H1 (cell line): ENCODE results near the gene OTUD5. TPM values are rescaled to one million over a fixed set of nuclear protein-coding genes. Genes with fewer than 3 reads are reported as not detected.

ENCODE experiments used
- CTCF ChIA-PET: fragments of 300-600 bp; sonication (Branson Sonifier 250); formaldehyde crosslinking; loops from one replicate; lab custom pipeline; 2021; ENCODE audit not compliant: partially characterized antibody; lab: Charles Lee
- POLR2A ChIA-PET: fragments of 300-600 bp; sonication (Branson Sonifier 250); formaldehyde crosslinking; loops from one replicate; lab custom pipeline; 2021; ENCODE audit warnings: inconsistent platforms; ENCODE audit not compliant: partially characterized antibody; lab: Charles Lee
- DNase-seq, 2 experiments: peaks; one replicate each; pipeline versions ENCODE4 v3.0.0 to v3.0.0-alpha.2; 2010 to 2022; ENCODE audit warnings: low spot score in 2 of 2, low read depth in 1 of 2, mixed read lengths in 1 of 2
- FAIRE-seq: peaks from 2 replicates; lab custom pipeline; 2011; peaks lifted over from hg19 to GRCh38; lab: Jason Lieb, UNC
- H2AFZ ChIP-seq: 2 replicates; pipeline ENCODE4 v1.8.1; 2012; ENCODE audit warnings: low read length, inconsistent platforms
- H2AK5ac ChIP-seq: 2 replicates; pipeline ENCODE4 v1.6.1; 2013; ENCODE audit warnings: low read depth, low read length
- H2BK120ac ChIP-seq: replicated peaks from 2 replicates; pipeline ENCODE3; 2013; ENCODE audit warnings: low read depth, low read length, inconsistent platforms
- H2BK12ac ChIP-seq: 2 replicates; pipeline ENCODE4 v1.6.1; 2013; ENCODE audit warnings: low read depth, low read length
- H2BK15ac ChIP-seq: 2 replicates; pipeline ENCODE4 v1.6.1; 2013; ENCODE audit warnings: low read length
- H2BK20ac ChIP-seq: 2 replicates; pipeline ENCODE4 v1.6.1; 2013; ENCODE audit warnings: low read length
- H2BK5ac ChIP-seq: 2 replicates; pipeline ENCODE4 v1.6.1; 2013; ENCODE audit warnings: low read depth, low read length
- H3K14ac ChIP-seq: 2 replicates; pipeline ENCODE4 v1.6.1; 2013; ENCODE audit warnings: inconsistent platforms; ENCODE audit not compliant: insufficient read length
- H3K18ac ChIP-seq: 2 replicates; pipeline ENCODE4 v1.6.1; 2013; ENCODE audit warnings: low read length; ENCODE audit errors: extremely low read depth
- H3K23ac ChIP-seq: 2 replicates; pipeline ENCODE4 v1.6.1; 2013; ENCODE audit warnings: inconsistent platforms; ENCODE audit not compliant: insufficient read length
- H3K23me2 ChIP-seq: 2 replicates; pipeline ENCODE4 v1.6.1; 2013; ENCODE audit warnings: low read depth, low read length
- H3K27ac ChIP-seq: 2 replicates; pipeline ENCODE4 v1.6.1; 2011; ENCODE audit warnings: low read depth, low read length, inconsistent platforms
- H3K27me3 ChIP-seq, 4 experiments: replicated peaks in 1 of 4; 1 replicate in 1 of 4; 2 replicates in 3 of 4; pipeline versions ENCODE4 v1.6.1 to v1.8.1; 2011 to 2013; ENCODE audit warnings: low read length in 3 of 4, mild to moderate bottlenecking in 3 of 4, inconsistent platforms in 2 of 4, mixed read lengths in 2 of 4, moderate library complexity in 1 of 4; ENCODE audit not compliant: control insufficient read depth in 3 of 4, insufficient read depth in 3 of 4; ENCODE audit errors: extremely low read depth in 1 of 4
- H3K36me3 ChIP-seq, 4 experiments: 2 replicates each; pipeline versions ENCODE4 v1.6.1 to v1.8.1; 2011 to 2013; ENCODE audit warnings: mild to moderate bottlenecking in 4 of 4, low read length in 3 of 4, moderate library complexity in 2 of 4, control low read depth in 1 of 4, inconsistent platforms in 1 of 4; ENCODE audit not compliant: insufficient read depth in 4 of 4, control insufficient read depth in 2 of 4
- H3K4ac ChIP-seq: replicated peaks from 2 replicates; pipeline ENCODE3; 2013; ENCODE audit warnings: low read length, low read depth, mixed read lengths, inconsistent platforms; ENCODE audit not compliant: insufficient read length
- H3K4me1 ChIP-seq, 4 experiments: replicated peaks in 1 of 4; 1 replicate in 1 of 4; 2 replicates in 3 of 4; pipeline versions ENCODE4 v1.6.1 to v1.8.1; 2011 to 2013; ENCODE audit warnings: low read length in 3 of 4, inconsistent platforms in 2 of 4, mixed read lengths in 1 of 4; ENCODE audit not compliant: insufficient read depth in 4 of 4, control insufficient read depth in 3 of 4
- H3K4me2 ChIP-seq, 2 experiments: 2 replicates each; pipeline versions ENCODE4 v1.6.1 to v1.8.1; 2011 to 2013; ENCODE audit warnings: low read depth in 2 of 2, low read length in 2 of 2, control low read depth in 1 of 2, inconsistent platforms in 1 of 2, mild to moderate bottlenecking in 1 of 2; ENCODE audit not compliant: insufficient read depth in 1 of 2
- H3K4me3 ChIP-seq, 4 experiments: fragments of 200-600, 300-600 bp in 1 of 4; sonication (generic), shearing (Covaris generic), sonication (Bioruptor Twin) in 1 of 4; 2 replicates each; pipeline versions ENCODE4 v1.5.1 to v1.8.1; 2011 to 2016; ENCODE audit warnings: low read length in 4 of 4, low read depth in 3 of 4, control low read depth in 2 of 4, inconsistent platforms in 2 of 4, mild to moderate bottlenecking in 2 of 4, mixed read lengths in 1 of 4, moderate library complexity in 1 of 4; ENCODE audit not compliant: insufficient read depth in 2 of 4; ENCODE audit errors: extremely low read depth in 1 of 4
- H3K56ac ChIP-seq: replicated peaks from 2 replicates; pipeline ENCODE3; 2013; ENCODE audit warnings: low read depth, mild to moderate bottlenecking, mixed read lengths, low read length, inconsistent platforms; ENCODE audit not compliant: insufficient read length
- H3K79me1 ChIP-seq: 2 replicates; pipeline ENCODE4 v1.6.1; 2013; ENCODE audit warnings: low read depth, low read length, control low read depth
- H3K79me2 ChIP-seq, 2 experiments: 2 replicates each; pipeline versions ENCODE4 v1.6.1 to v1.8.1; 2012 to 2013; ENCODE audit warnings: low read length in 2 of 2, mild to moderate bottlenecking in 2 of 2, inconsistent platforms in 1 of 2; ENCODE audit not compliant: insufficient read depth in 2 of 2, control insufficient read depth in 1 of 2
- H3K9ac ChIP-seq, 4 experiments: replicated peaks in 1 of 4; 1 replicate in 1 of 4; 2 replicates in 3 of 4; pipeline versions ENCODE4 v1.6.1 to v1.8.1; 2011 to 2013; ENCODE audit warnings: low read depth in 3 of 4, low read length in 3 of 4, control low read depth in 2 of 4, mild to moderate bottlenecking in 2 of 4, moderate library complexity in 2 of 4, inconsistent platforms in 1 of 4; ENCODE audit errors: extremely low read depth in 1 of 4
- H3K9me3 ChIP-seq, 2 experiments: 2 replicates each; pipeline versions ENCODE4 v1.6.1 to v1.8.1; 2012 to 2013; ENCODE audit warnings: mild to moderate bottlenecking in 2 of 2, moderate library complexity in 2 of 2, control low read depth in 1 of 2, inconsistent platforms in 1 of 2, low read depth in 1 of 2, low read length in 1 of 2, mixed read lengths in 1 of 2; ENCODE audit not compliant: insufficient read depth in 2 of 2
- H4K20me1 ChIP-seq, 2 experiments: replicated peaks in 1 of 2; 2 replicates each; pipeline versions ENCODE3 to v1.8.1; 2011 to 2013; ENCODE audit warnings: inconsistent platforms in 2 of 2, low read length in 2 of 2, mild to moderate bottlenecking in 1 of 2; ENCODE audit not compliant: insufficient read depth in 2 of 2, control insufficient read depth in 1 of 2
- H4K5ac ChIP-seq: 2 replicates; pipeline ENCODE4 v1.6.1; 2013; ENCODE audit warnings: low read length, low read depth, mixed read lengths, inconsistent platforms; ENCODE audit not compliant: insufficient read length
- H4K8ac ChIP-seq: 2 replicates; pipeline ENCODE4 v1.8.0; 2013; ENCODE audit warnings: mild to moderate bottlenecking, moderate library complexity, low read length, inconsistent platforms; ENCODE audit not compliant: insufficient read depth; ENCODE audit errors: extremely low read depth
- H4K91ac ChIP-seq: replicated peaks from 2 replicates; pipeline ENCODE3; 2013; ENCODE audit warnings: low read length, mixed read lengths, inconsistent platforms; ENCODE audit not compliant: insufficient read length
- ATF2 ChIP-seq: IDR thresholded peaks from 2 replicates; pipeline ENCODE4 v1.6.1; 2012; ENCODE audit warnings: low read length, inconsistent platforms
- CBX5 ChIP-seq: fragments of 300-800, 300-1000 bp; sonication (generic); IDR thresholded peaks from 2 replicates; pipeline ENCODE4 v1.7.1; 2016; ENCODE audit warnings: antibody characterized with exemption, low read length, low read depth
- E2F6 ChIP-seq: IDR thresholded peaks from 2 replicates; pipeline ENCODE4 v1.6.1; 2012; ENCODE audit warnings: inconsistent platforms
- EP300 ChIP-seq, 2 experiments: IDR thresholded peaks; 1 replicate in 1 of 2; 2 replicates in 1 of 2; pipeline ENCODE4 v1.6.1; 2011 to 2012; ENCODE audit warnings: low read depth in 2 of 2, low read length in 2 of 2, mild to moderate bottlenecking in 2 of 2, borderline replicate concordance in 1 of 2, inconsistent platforms in 1 of 2, moderate library complexity in 1 of 2
- EZH2 ChIP-seq: fragments of 200-600 bp; sonication (generic); IDR thresholded peaks from 2 replicates; pipeline ENCODE4 v1.7.1; 2012; ENCODE audit warnings: low read depth, mild to moderate bottlenecking, moderate library complexity, low read length, inconsistent platforms; ENCODE audit not compliant: severe bottlenecking
- PHF8 ChIP-seq: fragments of 200-600 bp; sonication (generic); conservative IDR thresholded peaks from 2 replicates; pipeline ENCODE4 v1.7.1; 2012; ENCODE audit warnings: low read depth, mild to moderate bottlenecking, inconsistent platforms, low read length, moderate library complexity
- POU5F1 ChIP-seq: IDR thresholded peaks from 2 replicates; pipeline ENCODE4 v1.6.1; 2011; ENCODE audit warnings: low read depth, mild to moderate bottlenecking, low read length, moderate library complexity
- SIN3A ChIP-seq, 2 experiments: IDR thresholded peaks in 1 of 2; conservative IDR thresholded peaks in 1 of 2; 2 replicates each; pipeline ENCODE4 v1.6.1; 2011 to 2012; ENCODE audit warnings: low read length in 2 of 2, improper control_type of control experiment in 1 of 2, low read depth in 1 of 2, mild to moderate bottlenecking in 1 of 2
- TAF7 ChIP-seq: optimal IDR thresholded peaks from 2 replicates; pipeline ENCODE3; 2011; ENCODE audit warnings: low read depth, mild to moderate bottlenecking, inconsistent platforms, low read length, moderate library complexity, borderline replicate concordance
- WGBS, 2 experiments: shearing (Covaris generic) in 1 of 2; methylation state at CpG; one replicate each; pipeline versions ENCODE4 v1.1.6 to v1.1.7; 2013 to 2015; ENCODE audit warnings: low lambda C conversion rate in 2 of 2, mixed read lengths in 2 of 2, inconsistent platforms in 1 of 2, low coverage in 1 of 2, missing lambda C conversion rate in 1 of 2; ENCODE audit not compliant: insufficient replicate concordance in 2 of 2, insufficient coverage in 1 of 2, insufficient read length in 1 of 2; ENCODE audit errors: extremely low coverage in 1 of 2, missing lambda C conversion rate in 1 of 2; 5-methylcytosine and 5-hydroxymethylcytosine counted together
- polyA plus RNA-seq, 7 experiments: library from polyadenylated mRNA; depleted of rRNA in 3 of 7; stranded (reverse) in 5 of 7; unstranded in 2 of 7; fragments of >200 nt in 5 of 7; fragments of 200-250 nt in 2 of 7; gene quantifications; 1 replicate in 5 of 7; 2 replicates in 1 of 7; 4 replicates in 1 of 7; pipeline versions ENCODE4 v1.2.1 to v1.2.3, GENCODE V29; 2011 to 2013; ENCODE audit warnings: missing spikeins in 2 of 7, mixed read lengths in 2 of 7
- total RNA-seq: library from RNA; stranded (reverse); fragmentation: NEBNext Ultra II Directional; extraction: Animal tissue kit (Norgen Biotek cat#: 25700); gene quantifications from 2 replicates; pipeline ENCODE4 v1.2.1, GENCODE V29; 2021

OTUD5 gene
- total and polyA plus RNA-seq, 2 of the 8 experiments (the other 6 are each of a cell fraction or from before 2014, with no cell fraction given): 46.3 to 53.5 TPM

GRCh38 chrX:48894891-48895290, 62.5 kb downstream of the OTUD5 start:
- Histone ChIP-seq H3K14ac (no peak overlapping the region), H2BK5ac (no peak overlapping the region), H2BK15ac (no peak overlapping the region), H3K4me1 (peaks cover 2 to 4% (median 3%) of the 10 kb centered on the region in 4 experiments; a peak in 3 of 7 replicates), H3K4me2 (no peak overlapping the region), H4K20me1 (peaks cover 7 to 8% of the 10 kb centered on the region in 2 experiments), H3K56ac (no peak overlapping the region), H2AK5ac (no peak overlapping the region), H3K9me3 (no peaks in the 10 kb centered on the region), H3K27ac (no peak overlapping the region), H3K27me3 (no peaks in the 10 kb centered on the region), H3K9ac (no peak overlapping the region), H4K91ac (no peak overlapping the region), H2AFZ (no peak overlapping the region), H2BK12ac (no peak overlapping the region), H4K5ac (no peak overlapping the region), H3K4me3 (no peak overlapping the region), H3K79me2 (peaks cover 0 to 24% of the 10 kb centered on the region in 2 experiments; a peak in 2 of 4 replicates), H3K4ac (no peak overlapping the region), H2BK120ac (no peak overlapping the region), H4K8ac (peak overlapping the region; percentile 18; the same call in 1 of the 2 replicates), H3K23ac (no peak overlapping the region), H3K79me1 (no peaks in the 10 kb centered on the region; the same call in 1 of the 2 replicates), H2BK20ac (no peak overlapping the region), H3K36me3 (peaks cover 0 to 13% (median 3%) of the 10 kb centered on the region in 4 experiments; a peak in 3 of 8 replicates), H3K23me2 (peaks cover 10% of the 10 kb centered on the region), H3K18ac (no peak overlapping the region)
- POLR2A ChIA-PET: interaction anchor here (1.0 kb wide), 1 partner anchor 10 kb away, joined by 3 read pairs; no protein-coding TSS in a partner anchor
- no peak for FAIRE-seq
- CTCF ChIA-PET: no interaction called here
- no peak for DNase-seq
- WGBS, 2 experiments: no CpG with 5 or more reads among the region's 6 CpGs
- no peak for TF ChIP-seq E2F6
- TF ChIP-seq TAF7: no peak
- no peak for TF ChIP-seq POU5F1
- no peak for TF ChIP-seq CBX5
- TF ChIP-seq ATF2: no peak
- no peak for TF ChIP-seq SIN3A (conservative IDR thresholded peaks at IDR 0.05 in 1 of 2, IDR thresholded peaks at IDR 0.05 in 1 of 2; ENCODE audit: low read depth in 1 of 2, low read length in 2 of 2)
- TF ChIP-seq EZH2: no peak
- no peak for TF ChIP-seq EP300 (IDR thresholded peaks at IDR 0.05; ENCODE audit: borderline replicate concordance in 1 of 2, low read depth in 2 of 2, low read length in 2 of 2)
- no peak for TF ChIP-seq PHF8
